Duodenal mucosa (tissue), 2 donors: ENCODE data around the gene SLC4A11.
A peak's percentile ranks its signal among the peaks of the same experiment; 100 is the strongest.
"Not testable (repeated sequence)": the region's sequence is repeated elsewhere in the genome, so short reads cannot be mapped to it uniquely, and the experiment has no call there.

ENCODE experiments used
- H3K27ac ChIP-seq: one replicate; pipeline ENCODE4 v1.7.0; 2013; ENCODE audit warnings: low read depth, low read length
- H3K27me3 ChIP-seq, 2 donors: one replicate each; pipeline ENCODE4 v1.7.0; 2013; ENCODE audit warnings: low read length in 2 of 2, control low read depth in 1 of 2; ENCODE audit not compliant: insufficient read depth in 2 of 2, control insufficient read depth in 1 of 2
- H3K36me3 ChIP-seq, 2 donors: one replicate each; pipeline ENCODE4 v1.7.0; 2013; ENCODE audit warnings: low read length in 2 of 2, control low read depth in 1 of 2; ENCODE audit not compliant: insufficient read depth in 2 of 2, control insufficient read depth in 1 of 2
- H3K4me1 ChIP-seq, 2 donors: one replicate each; pipeline ENCODE4 v1.7.0; 2013; ENCODE audit warnings: low read length in 2 of 2, control low read depth in 1 of 2; ENCODE audit not compliant: insufficient read depth in 2 of 2, control insufficient read depth in 1 of 2
- H3K4me3 ChIP-seq, 2 donors: one replicate each; pipeline ENCODE4 v1.7.0; 2013; ENCODE audit warnings: low read length in 2 of 2, low read depth in 1 of 2
- H3K9ac ChIP-seq, 2 donors: one replicate each; pipeline ENCODE4 v1.7.0; 2013; ENCODE audit warnings: low read length in 2 of 2, low read depth in 1 of 2
- H3K9me3 ChIP-seq, 2 donors: one replicate each; pipeline ENCODE4 v1.7.0; 2013; ENCODE audit warnings: low read length in 2 of 2, control low read depth in 1 of 2; ENCODE audit not compliant: control insufficient read depth in 1 of 2

SLC4A11 gene

GRCh38 chr20:3221398-3222226, 17.4 kb downstream of the SLC4A11 start:
- no peaks in the 10 kb centered on the region for H3K27me3 ChIP-seq
- no peak overlapping the region for H3K27ac ChIP-seq
- no peak overlapping the region for H3K9ac ChIP-seq
- peaks cover 5 to 36% of the 10 kb centered on the region in 2 donors for H3K36me3 ChIP-seq
- H3K4me1 ChIP-seq: peaks cover 8 to 14% of the 10 kb centered on the region in 2 donors
- no peaks in the 10 kb centered on the region for H3K9me3 ChIP-seq
- H3K4me3 ChIP-seq: no peak overlapping the region

- Histone ChIP-seq H3K36me3 (peaks cover 5 to 51% of the 10 kb centered on the region in 2 donors), H3K9ac (no peak overlapping the region)
Measured at GRCh38 chr20:3218307-3218988, 20.5 kb downstream of the SLC4A11 start.

GRCh38 chr20:3215359-3215917, 23.6 kb downstream of the SLC4A11 start:
- not testable (repeated sequence) for H3K27ac ChIP-seq, H3K9me3 ChIP-seq, H3K27me3 ChIP-seq, H3K9ac ChIP-seq, H3K4me3 ChIP-seq
- Histone ChIP-seq H3K36me3 (peaks cover 0 to 34% of the 10 kb centered on the region in 2 donors), H3K4me1 (peaks cover 1 to 10% of the 10 kb centered on the region in 2 donors)

More at GRCh38 chr20:3218307-3218988, 20.5 kb downstream of the SLC4A11 start:
- Histone ChIP-seq H3K4me3 (no peak overlapping the region), H3K4me1 (peaks cover 0 to 7% of the 10 kb centered on the region in 2 donors), H3K27me3 (no peaks in the 10 kb centered on the region), H3K9me3 (no peaks in the 10 kb centered on the region), H3K27ac (no peak overlapping the region)

- H3K9ac ChIP-seq: no peak overlapping the region
- no peak overlapping the region for H3K27ac ChIP-seq
- H3K9me3 ChIP-seq: no peaks in the 10 kb centered on the region
- H3K36me3 ChIP-seq: peaks cover 0 to 34% of the 10 kb centered on the region in 2 donors
- no peaks in the 10 kb centered on the region for H3K27me3 ChIP-seq
- no peak overlapping the region for H3K4me3 ChIP-seq
- H3K4me1 ChIP-seq: peaks cover 7 to 18% of the 10 kb centered on the region in 2 donors
Measured at GRCh38 chr20:3213226-3213625, 25.8 kb downstream of the SLC4A11 start.

- Histone ChIP-seq H3K27ac (no peak overlapping the region), H3K9me3 (no peaks in the 10 kb centered on the region), H3K27me3 (no peaks in the 10 kb centered on the region), H3K4me3 (peak overlapping the region; percentile 91 to 94), H3K36me3 (peaks cover 0 to 22% of the 10 kb centered on the region in 2 donors), H3K9ac (peak overlapping the region; percentile 79 to 85), H3K4me1 (peaks cover 7 to 17% of the 10 kb centered on the region in 2 donors)
Measured at GRCh38 chr20:3210346-3210745, 28.6 kb downstream of the SLC4A11 start.

GRCh38 chr20:3209946-3210317, 29.1 kb downstream of the SLC4A11 start:
- Histone ChIP-seq H3K36me3 (peaks cover 0 to 18% of the 10 kb centered on the region in 2 donors), H3K4me1 (peaks cover 7 to 17% of the 10 kb centered on the region in 2 donors), H3K27me3 (no peaks in the 10 kb centered on the region), H3K4me3 (peak overlapping the region; percentile 91 to 94), H3K9ac (peak overlapping the region; percentile 79 to 85), H3K27ac (no peak overlapping the region), H3K9me3 (no peaks in the 10 kb centered on the region)

GRCh38 chr20:3209257-3209945, 29.6 kb downstream of the SLC4A11 start, which contains the start of gene ITPA:
Gene ITPA, plus strand, starts transcription at chr20:3209498. Its CDS starts 54 bp downstream, at chr20:3209552.
- peaks cover 7 to 17% of the 10 kb centered on the region in 2 donors for H3K4me1 ChIP-seq
- H3K27ac ChIP-seq: peak within 1 kb of the TSS; percentile 64
- H3K27me3 ChIP-seq: no peaks in the 10 kb centered on the region
- peak within 1 kb of the TSS; percentile 79 to 85 for H3K9ac ChIP-seq
- H3K4me3 ChIP-seq: peak within 1 kb of the TSS; percentile 91 to 94
- no peaks in the 10 kb centered on the region for H3K9me3 ChIP-seq
- peaks cover 0 to 16% of the 10 kb centered on the region in 2 donors for H3K36me3 ChIP-seq

- H3K27me3 ChIP-seq: no peaks in the 10 kb centered on the region
- H3K4me3 ChIP-seq: peak overlapping the region; percentile 91 to 94
- H3K4me1 ChIP-seq: peaks cover 7 to 17% of the 10 kb centered on the region in 2 donors
- no peak overlapping the region for H3K27ac ChIP-seq
- H3K36me3 ChIP-seq: peaks cover 0 to 11% of the 10 kb centered on the region in 2 donors
- H3K9ac ChIP-seq: peak overlapping the region; percentile 79 to 85
- no peaks in the 10 kb centered on the region for H3K9me3 ChIP-seq
Measured at GRCh38 chr20:3208786-3209256, 30.2 kb downstream of the SLC4A11 start.

- Histone ChIP-seq H3K27ac (peak within 1 kb of the TSS; percentile 87), H3K27me3 (no peaks in the 10 kb centered on the region), H3K9me3 (no peaks in the 10 kb centered on the region), H3K4me3 (peak within 1 kb of the TSS; percentile 78 to 83), H3K36me3 (peaks cover 11 to 19% of the 10 kb centered on the region in 2 donors), H3K9ac (peak within 1 kb of the TSS; percentile 83 to 95), H3K4me1 (peaks cover 8 to 19% of the 10 kb centered on the region in 2 donors)
Measured at GRCh38 chr20:3204124-3204794, 34.7 kb downstream of the SLC4A11 start, which contains the start of gene DDRGK1. Gene DDRGK1, minus strand, starts transcription at chr20:3204682. Its CDS starts 55 bp downstream, at chr20:3204627.
